Glutamatergic neuron (in vitro differentiated cells): ENCODE data around the gene ZNF221. TPM values are rescaled to one million over a fixed set of nuclear protein-coding genes. Genes with fewer than 3 reads are reported as not detected.

Experiments used
- total RNA-seq: library from RNA; stranded (reverse); fragmentation: NEBNext Ultra II Directional; extraction: Animal tissue kit (Norgen Biotek cat#: 25700); gene quantifications from one replicate; pipeline ENCODE4 v1.2.1, GENCODE V29; 2021; ENCODE audit not compliant: unreplicated experiment

ZNF221 gene
- total RNA-seq, 1 donor from 2014 or later = 16.1 TPM

Other genes with a start within 250 kb of the ZNF221 start
- gene IRGC, start 235.2 kb upstream of the ZNF221 start, total RNA-seq = not detected
- 34.1 TPM for gene SMG9, start 196.3 kb upstream of the ZNF221 start, total RNA-seq
- 0.44 TPM for gene KCNN4, start 170.3 kb upstream of the ZNF221 start, total RNA-seq
- gene LYPD5, start 148.8 kb upstream of the ZNF221 start, total RNA-seq = not detected
- 13.0 TPM for gene ZNF283, start 123.9 kb upstream of the ZNF221 start, total RNA-seq
- 3.0 TPM for gene ZNF404, start 67.3 kb upstream of the ZNF221 start, total RNA-seq
- gene ZNF45, start 15.9 kb upstream of the ZNF221 start, total RNA-seq = 12.1 TPM
- 12.3 TPM for gene ZNF155, start 33.0 kb downstream of the ZNF221 start, total RNA-seq
- 2.8 TPM for gene ZNF230, start 51.7 kb downstream of the ZNF221 start, total RNA-seq
- 12.2 TPM for gene ZNF222, start 74.2 kb downstream of the ZNF221 start, total RNA-seq
- 7.6 TPM for gene ZNF223, start 100.8 kb downstream of the ZNF221 start, total RNA-seq
- 3.9 TPM for gene ZNF284, start 120.9 kb downstream of the ZNF221 start, total RNA-seq
- 20.1 TPM for gene ZNF224, start 143.1 kb downstream of the ZNF221 start, total RNA-seq
- gene ZNF225, start 162.2 kb downstream of the ZNF221 start, total RNA-seq = 7.1 TPM
- gene ZNF234, start 190.3 kb downstream of the ZNF221 start, total RNA-seq = 19.2 TPM
- 27.9 TPM for gene ZNF226, start 213.9 kb downstream of the ZNF221 start, total RNA-seq